Uterus (tissue), 4 donors: Measurements from ENCODE around the gene SMAD9. TPM values are rescaled to one million over a fixed set of nuclear protein-coding genes. Genes with fewer than 3 reads are reported as not detected.

Source experiments
- DNase-seq, 2 donors: peaks; one replicate each; pipeline ENCODE4 v3.0.0-alpha.2; 2019 to 2020
- H3K27ac ChIP-seq, 2 donors: fragments of 200-600 bp; sonication (generic); 1 replicate in 1 of 2; 2 replicates in 1 of 2; pipeline ENCODE4 v1.5.1; 2016 to 2018
- H3K27me3 ChIP-seq, 2 donors: fragments of 200-600 bp; sonication (generic); one replicate each; pipeline ENCODE4 v1.5.1; 2018 to 2019; ENCODE audit warnings: control low read depth in 1 of 2
- H3K36me3 ChIP-seq, 2 donors: fragments of 200-600 bp; sonication (generic); one replicate each; pipeline ENCODE4 v1.5.1; 2019; ENCODE audit warnings: control low read depth in 1 of 2
- H3K4me1 ChIP-seq, 2 donors: fragments of 200-600 bp; sonication (generic); one replicate each; pipeline ENCODE4 v1.5.1; 2018 to 2019; ENCODE audit warnings: control low read depth in 1 of 2
- H3K4me3 ChIP-seq, 2 donors: fragments of 200-600 bp; sonication (generic); 1 replicate in 1 of 2; 2 replicates in 1 of 2; pipeline ENCODE4 v1.5.1; 2018 to 2019; ENCODE audit warnings: mild to moderate bottlenecking in 1 of 2
- H3K9me3 ChIP-seq, 2 donors: fragments of 200-600 bp; sonication (generic); one replicate each; pipeline ENCODE4 v1.5.1; 2019; ENCODE audit warnings: control low read depth in 1 of 2
- POLR2A ChIP-seq, 2 donors: fragments of 450-650 bp; IDR thresholded peaks; one replicate each; pipeline ENCODE4 v1.6.1; 2016; ENCODE audit warnings: antibody characterized with exemption in 2 of 2, mild to moderate bottlenecking in 1 of 2, moderate library complexity in 1 of 2
- intact Hi-C: fragments of 100-400 bp; cut with DNase I; formaldehyde crosslinking; loops from one replicate; pipeline ENCODE4 v1.15.1; 2023; ENCODE audit warnings: low total_unique reads
- total RNA-seq, 4 donors: library from RNA; depleted of rRNA in 3 of 4; stranded (reverse); fragments of >200 nt in 3 of 4; gene quantifications; one replicate each; pipeline versions ENCODE4 v1.1.0 to v1.2.4, GENCODE V29; 2014 to 2023
- TF ChIP-seq, protein P1 (sequence below), 4 experiments: fragments of 200-600 bp in 2 of 4; fragments of 450-650 bp in 2 of 4; sonication (generic) in 2 of 4; IDR thresholded peaks; one replicate each; pipeline ENCODE4 v1.5.1; 2016 to 2019; ENCODE audit warnings: antibody characterized with exemption in 4 of 4, mild to moderate bottlenecking in 2 of 4, moderate library complexity in 1 of 4
- donor health status: DM: yes; HTN: yes; CAD: no.

The SMAD9 gene
- total RNA-seq, 4 donors from 2014 or later, result 3.6 to 31.0 (median 23.9) TPM

DNA sequence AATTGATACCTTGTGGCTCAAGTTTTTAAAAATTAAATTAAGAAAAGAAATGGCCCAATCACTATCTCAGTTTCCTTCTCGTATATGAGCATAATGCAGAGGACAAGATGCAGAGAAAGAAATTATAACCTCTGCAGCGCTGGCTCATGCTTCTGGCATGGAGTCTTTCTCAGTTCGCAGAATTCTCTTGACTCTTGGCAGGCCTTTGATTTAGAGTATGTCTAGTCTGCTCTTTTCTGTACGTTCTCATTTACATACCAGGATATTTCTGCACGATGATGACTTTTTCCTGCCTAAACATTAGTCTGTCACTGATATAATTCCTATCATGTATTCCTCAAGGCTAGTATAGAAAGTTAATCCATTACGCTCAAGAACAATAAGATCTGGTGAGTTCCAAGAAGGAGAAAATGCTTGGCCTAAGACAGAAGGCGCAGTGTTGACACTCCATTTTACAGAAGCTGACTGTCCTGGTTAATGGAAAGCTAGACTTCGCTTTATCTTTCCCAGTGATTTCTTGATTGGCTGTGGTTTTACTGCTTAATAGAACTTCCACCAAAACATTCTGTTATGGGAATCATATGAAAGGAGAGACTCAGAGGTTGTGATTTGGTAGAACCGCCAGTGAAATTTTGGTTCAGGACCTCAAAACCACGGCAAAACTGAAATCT, 1.7 kb upstream of the SMAD9 start:
- TF ChIP-seq POLR2A (IDR thresholded peaks at IDR 0.05), result no peak
- TF ChIP-seq, protein P1, sequence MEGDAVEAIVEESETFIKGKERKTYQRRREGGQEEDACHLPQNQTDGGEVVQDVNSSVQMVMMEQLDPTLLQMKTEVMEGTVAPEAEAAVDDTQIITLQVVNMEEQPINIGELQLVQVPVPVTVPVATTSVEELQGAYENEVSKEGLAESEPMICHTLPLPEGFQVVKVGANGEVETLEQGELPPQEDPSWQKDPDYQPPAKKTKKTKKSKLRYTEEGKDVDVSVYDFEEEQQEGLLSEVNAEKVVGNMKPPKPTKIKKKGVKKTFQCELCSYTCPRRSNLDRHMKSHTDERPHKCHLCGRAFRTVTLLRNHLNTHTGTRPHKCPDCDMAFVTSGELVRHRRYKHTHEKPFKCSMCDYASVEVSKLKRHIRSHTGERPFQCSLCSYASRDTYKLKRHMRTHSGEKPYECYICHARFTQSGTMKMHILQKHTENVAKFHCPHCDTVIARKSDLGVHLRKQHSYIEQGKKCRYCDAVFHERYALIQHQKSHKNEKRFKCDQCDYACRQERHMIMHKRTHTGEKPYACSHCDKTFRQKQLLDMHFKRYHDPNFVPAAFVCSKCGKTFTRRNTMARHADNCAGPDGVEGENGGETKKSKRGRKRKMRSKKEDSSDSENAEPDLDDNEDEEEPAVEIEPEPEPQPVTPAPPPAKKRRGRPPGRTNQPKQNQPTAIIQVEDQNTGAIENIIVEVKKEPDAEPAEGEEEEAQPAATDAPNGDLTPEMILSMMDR (IDR thresholded peaks at IDR 0.05), result no peak
- H3K27me3 ChIP-seq, result no peaks in the 10 kb centered on the region
- H3K9me3 ChIP-seq, result no peaks in the 10 kb centered on the region
- H3K4me3 ChIP-seq, result no peak overlapping the region
- no peak overlapping the region for H3K27ac ChIP-seq
- intact Hi-C loops, result no loop called here
- no peak for DNase-seq
- no peaks in the 10 kb centered on the region for H3K4me1 ChIP-seq
- no peaks in the 10 kb centered on the region for H3K36me3 ChIP-seq

DNA sequence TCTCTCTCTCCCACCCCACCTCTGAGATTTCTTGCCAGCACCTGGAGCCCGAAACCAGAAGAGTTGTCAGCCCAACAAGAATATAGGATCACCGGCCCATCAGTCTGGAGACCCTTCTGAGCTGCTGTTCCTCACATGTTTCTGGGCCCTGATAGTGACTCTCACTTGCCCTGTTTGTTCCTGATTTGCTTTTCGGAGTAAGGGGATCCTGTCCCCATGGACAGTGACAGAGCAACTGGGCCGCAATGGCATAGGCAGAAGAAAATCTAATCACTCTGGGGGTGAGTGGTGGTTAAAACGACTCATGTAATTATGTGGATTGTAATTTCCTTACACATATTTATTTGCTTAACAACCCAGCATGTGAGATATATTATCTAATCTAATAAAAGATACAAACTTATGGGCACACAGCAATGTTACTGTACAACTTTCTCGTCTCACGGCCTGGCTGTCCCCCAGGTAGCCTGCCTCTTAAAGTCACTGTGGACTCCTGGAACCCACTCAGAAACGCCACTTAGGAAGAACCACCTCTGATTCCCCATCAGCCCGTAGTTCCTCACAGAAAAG, 663 bp upstream of the SMAD9 start:
- intact Hi-C loops, result no loop called here
- TF ChIP-seq POLR2A (IDR thresholded peaks at IDR 0.05), result no peak
- TF ChIP-seq, protein P1 (IDR thresholded peaks at IDR 0.05), result no peak
- Histone ChIP-seq H3K9me3 (no peaks in the 10 kb centered on the region), H3K27me3 (no peaks in the 10 kb centered on the region), H3K4me3 (peak overlapping the region; percentile 66 to 86), H3K27ac (peak overlapping the region; percentile 61 to 71), H3K4me1 (no peaks in the 10 kb centered on the region), H3K36me3 (no peaks in the 10 kb centered on the region)
- DNase-seq, result no peak

DNA sequence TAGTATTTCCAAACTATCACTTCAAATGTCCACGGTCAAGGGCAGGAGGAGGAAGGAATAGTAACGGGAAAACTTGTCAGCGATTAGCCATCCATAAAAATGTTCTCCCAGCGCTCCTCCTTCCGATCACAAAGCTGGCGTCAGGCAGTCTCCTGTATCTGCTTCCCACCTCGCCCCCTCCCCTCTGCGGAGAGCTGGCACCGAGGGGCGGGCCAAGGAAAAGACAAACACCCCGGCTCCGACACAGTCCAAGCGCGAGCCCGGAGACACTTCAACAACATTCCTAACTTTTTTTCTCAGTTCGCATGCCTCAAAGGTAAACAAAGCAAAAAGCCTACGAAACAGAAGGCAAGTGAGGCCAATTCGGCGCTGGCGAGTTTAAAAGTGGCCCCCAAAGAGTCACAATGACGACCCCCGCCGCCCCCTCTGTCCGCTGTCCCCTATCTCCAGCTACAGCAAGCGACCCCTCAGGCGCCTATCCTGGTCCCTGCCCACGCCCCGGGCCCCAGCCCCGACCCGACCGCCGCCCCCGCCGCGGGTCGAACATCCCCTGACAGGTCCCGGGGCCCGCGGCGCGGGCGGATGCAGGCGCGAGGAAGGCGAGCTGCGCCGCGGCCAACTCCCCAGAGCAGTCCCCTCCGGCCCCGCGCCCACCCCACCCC, 736 bp downstream of the SMAD9 start:
- Histone ChIP-seq H3K4me1 (no peaks in the 10 kb centered on the region), H3K27me3 (no peaks in the 10 kb centered on the region), H3K36me3 (no peaks in the 10 kb centered on the region), H3K27ac (peak overlapping the region; percentile 71 to 74), H3K4me3 (peak overlapping the region; percentile 66 to 86), H3K9me3 (no peaks in the 10 kb centered on the region)
- intact Hi-C loops, result no loop called here
- TF ChIP-seq, protein P1 (IDR thresholded peaks at IDR 0.05), result no peak
- no peak for TF ChIP-seq POLR2A (IDR thresholded peaks at IDR 0.05)
- DNase-seq, result peak; percentile 18 to 34

DNA sequence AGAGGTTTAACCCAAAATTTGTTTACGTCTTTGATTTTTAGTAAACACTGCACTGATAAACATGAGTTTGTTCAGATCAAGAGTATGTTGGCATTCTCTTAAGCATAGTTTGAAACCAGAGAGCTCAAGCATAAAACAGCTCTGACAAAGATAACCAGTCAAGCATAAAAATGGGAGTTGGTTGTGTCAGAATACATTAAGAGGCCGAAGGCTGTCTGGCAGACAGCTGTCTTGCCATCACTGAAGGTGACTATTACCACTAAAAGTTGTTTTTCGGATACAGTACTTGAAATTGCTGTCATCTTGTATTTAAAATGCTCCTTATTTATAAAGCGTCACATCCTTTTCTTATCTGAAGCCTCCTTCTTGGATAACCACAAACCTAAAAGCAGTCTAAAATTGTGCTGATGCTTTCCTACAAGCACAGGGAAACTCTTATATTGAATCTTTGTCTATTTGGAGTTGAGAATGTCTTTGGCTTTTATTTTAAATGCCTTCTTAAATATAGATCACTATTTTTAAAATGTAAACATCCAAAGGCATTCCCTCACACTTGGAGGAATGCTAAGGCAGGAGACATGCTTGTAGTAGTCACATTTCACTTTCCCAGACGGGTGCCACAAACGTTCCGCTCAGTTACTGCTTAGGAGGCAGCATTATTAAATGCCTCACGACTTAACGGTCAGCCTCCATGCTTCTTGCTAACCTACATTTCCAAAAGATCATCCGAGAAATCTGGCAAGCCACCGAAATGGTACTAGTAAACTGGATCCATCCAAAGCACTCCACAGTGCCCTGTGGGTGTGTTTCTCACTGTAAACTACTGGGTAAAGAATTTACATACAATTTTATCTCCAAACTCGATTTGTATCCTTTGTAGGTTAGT, 1.5 kb downstream of the SMAD9 start:
- Histone ChIP-seq H3K27me3 (no peaks in the 10 kb centered on the region), H3K9me3 (no peaks in the 10 kb centered on the region), H3K4me3 (peak overlapping the region; percentile 66 to 86), H3K27ac (peak overlapping the region; percentile 71 to 74), H3K4me1 (no peaks in the 10 kb centered on the region), H3K36me3 (no peaks in the 10 kb centered on the region)
- intact Hi-C loops, result no loop called here
- no peak for DNase-seq
- TF ChIP-seq, protein P1 (IDR thresholded peaks at IDR 0.05), result no peak
- no peak for TF ChIP-seq POLR2A (IDR thresholded peaks at IDR 0.05)
